Measurements from ENCODE around the gene SYNPO2. TPM values are rescaled to one million over a fixed set of nuclear protein-coding genes. Genes with fewer than 3 reads are reported as not detected.
A peak's percentile ranks its signal among the peaks of the same experiment; 100 is the strongest.
"Not testable (repeated sequence)": the region's sequence is repeated elsewhere in the genome, so short reads cannot be mapped to it uniquely, and the experiment has no call there.

SYNPO2 gene
- total and polyA plus RNA-seq, 2 of the 13 experiments (the other 11 are each of a cell fraction or from before 2014, with no cell fraction given), result not detected

DNA sequence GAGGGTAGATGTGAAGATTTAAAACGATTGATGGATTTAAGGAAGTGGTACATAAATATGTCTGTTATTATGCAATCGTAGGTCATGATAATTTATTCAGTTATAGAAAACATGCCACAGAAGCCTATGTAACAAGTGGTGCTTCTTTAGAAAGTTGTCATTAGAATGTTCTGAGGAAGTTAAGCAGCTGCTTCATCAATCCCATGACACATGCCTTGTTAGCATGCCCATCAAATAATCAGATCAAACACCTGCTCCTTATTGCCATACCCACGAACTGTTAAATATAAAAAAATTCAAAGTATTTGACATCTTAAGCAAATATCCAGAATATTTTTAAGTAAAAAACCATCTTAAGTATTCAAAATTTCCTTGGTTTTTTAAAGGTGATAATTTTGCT lies 170.6 kb downstream of the SYNPO2 start:
- Histone ChIP-seq H3K27ac (ENCODE audit: extremely low read length, insufficient read depth, low read length) (no peak overlapping the region), H3K4me2 (ENCODE audit: low read depth, low read length) (no peak overlapping the region), H3K9me3 (ENCODE audit: low read length) (no peaks in the 10 kb centered on the region), H3K4me3 (replicated peaks in 1 of 3; ENCODE audit: insufficient read depth in 1 of 3, low read depth in 2 of 3, low read length in 3 of 3) (no peak overlapping the region), H4K20me1 (ENCODE audit: insufficient read depth, low read length) (no peaks in the 10 kb centered on the region), H3K79me2 (ENCODE audit: insufficient read depth, low read length) (no peaks in the 10 kb centered on the region), H3K9ac (ENCODE audit: insufficient read depth, low read depth, low read length) (no peak overlapping the region), H2AFZ (ENCODE audit: low read length) (no peak overlapping the region), H3K27me3 (ENCODE audit: control insufficient read depth in 1 of 2, insufficient read depth in 2 of 2, low read length in 2 of 2) (no peaks in the 10 kb centered on the region), H3K4me1 (ENCODE audit: insufficient read depth, low read length) (no peaks in the 10 kb centered on the region), H3K36me3 (replicated peaks in 1 of 2; ENCODE audit: control insufficient read depth in 1 of 2, insufficient read depth in 2 of 2, low read length in 2 of 2) (no peaks in the 10 kb centered on the region)
- in situ Hi-C loops (cut with HindIII; ENCODE audit: extremely low pct_ligation_motif_present, low pct_unique_long_range_greater_than_20kb) (no loop called here), intact Hi-C loops (cut with micrococcal nuclease; ENCODE audit: unreplicated experiment) (no loop called here)
- DNase-seq (ENCODE audit: low spot score) (no peak), ATAC-seq (no peak), FAIRE-seq (no peak)
- 34% methylated on average over 3 of the region's 3 CpGs for WGBS (ENCODE audit: low lambda C conversion rate)
- ChIA-PET CTCF (ENCODE audit: low intra/inter-chr PET ratio, low total read pairs) (no interaction called here), POLR2A (no interaction called here)
- TF ChIP-seq IKZF4 (CRISPR knock-in tag; IDR thresholded peaks at IDR 0.05; ENCODE audit: borderline replicate concordance, low read depth, not compliant biosample characterization) (no peak), TGIF2 (CRISPR knock-in tag; IDR thresholded peaks at IDR 0.05) (no peak), NCOA1 (CRISPR knock-in tag; IDR thresholded peaks at IDR 0.05) (no peak), DMTF1 (CRISPR knock-in tag; IDR thresholded peaks at IDR 0.05) (no peak), ZBTB20 (CRISPR knock-in tag; IDR thresholded peaks at IDR 0.05; ENCODE audit: borderline replicate concordance, low read depth) (no peak)
- TF ChIP-seq, protein P1, sequence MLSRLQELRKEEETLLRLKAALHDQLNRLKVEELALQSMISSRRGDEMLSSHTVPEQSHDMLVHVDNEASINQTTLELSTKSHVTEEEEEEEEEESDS (CRISPR knock-in tag; IDR thresholded peaks at IDR 0.05; ENCODE audit: borderline replicate concordance), result no peak
- no TSS peak for BruUV-seq (replicated peaks)

DNA sequence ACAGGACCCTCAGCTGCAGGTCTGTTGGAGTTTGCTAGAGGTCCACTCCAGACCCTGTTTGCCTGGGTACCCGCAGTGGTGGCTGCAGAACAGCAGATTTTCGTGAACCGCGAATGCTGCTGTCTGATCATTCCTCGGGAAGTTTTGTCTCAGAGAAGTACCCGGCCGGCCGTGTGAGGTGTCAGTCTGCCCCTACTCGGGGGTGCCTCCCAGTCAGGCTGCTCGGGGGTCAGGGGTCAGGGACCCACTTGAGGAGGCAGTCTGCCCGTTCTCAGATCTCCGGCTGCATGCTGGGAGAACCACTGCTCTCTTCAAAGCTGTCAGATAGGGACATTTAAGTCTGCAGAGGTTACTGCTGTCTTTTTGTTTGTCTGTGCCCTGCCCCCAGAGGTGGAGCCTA lies 178.5 kb downstream of the SYNPO2 start:
- peak overlapping the region in 1 of 3 experiments; percentile 20; a peak in 1 of 6 replicates for H3K4me3 ChIP-seq (replicated peaks in 1 of 3; ENCODE audit: insufficient read depth in 1 of 3, low read depth in 2 of 3, low read length in 3 of 3)
- ATAC-seq; H3K9ac ChIP-seq (ENCODE audit: insufficient read depth, low read depth, low read length); H3K36me3 ChIP-seq (replicated peaks in 1 of 2; ENCODE audit: control insufficient read depth in 1 of 2, insufficient read depth in 2 of 2, low read length in 2 of 2); H3K79me2 ChIP-seq (ENCODE audit: insufficient read depth, low read length); DNase-seq (ENCODE audit: low spot score); intact Hi-C loops (cut with micrococcal nuclease; ENCODE audit: unreplicated experiment); in situ Hi-C loops (cut with HindIII; ENCODE audit: extremely low pct_ligation_motif_present, low pct_unique_long_range_greater_than_20kb); POLR2A ChIA-PET; BruUV-seq (replicated peaks); H3K27me3 ChIP-seq (ENCODE audit: control insufficient read depth in 1 of 2, insufficient read depth in 2 of 2, low read length in 2 of 2); FAIRE-seq; CTCF ChIA-PET (ENCODE audit: low intra/inter-chr PET ratio, low total read pairs); H3K4me2 ChIP-seq (ENCODE audit: low read depth, low read length); H3K9me3 ChIP-seq (ENCODE audit: low read length); H2AFZ ChIP-seq (ENCODE audit: low read length); H3K27ac ChIP-seq (ENCODE audit: extremely low read length, insufficient read depth, low read length); H4K20me1 ChIP-seq (ENCODE audit: insufficient read depth, low read length): not testable (repeated sequence)
- H3K4me1 ChIP-seq (ENCODE audit: insufficient read depth, low read length), result peaks cover 31% of the 10 kb centered on the region
- WGBS (ENCODE audit: low lambda C conversion rate), result 33% methylated on average over 9 of the region's 12 CpGs

Measured in HepG2 (cell line).